Prostate gland (tissue), 2 donors: Measurements from ENCODE around the gene HTATSF1.

Experiments used
- POLR2A ChIP-seq: fragments of 450-650 bp; IDR thresholded peaks from one replicate; pipeline ENCODE4 v1.6.1; 2016; ENCODE audit warnings: antibody characterized with exemption, mild to moderate bottlenecking
- POLR2AphosphoS5 ChIP-seq: sonication (generic); formaldehyde crosslinking; IDR thresholded peaks from one replicate; pipeline ENCODE4 v1.6.1; 2017; ENCODE audit warnings: antibody characterized with exemption
- TF ChIP-seq, protein P1 (sequence below), 4 experiments: fragments of 200-600 bp in 2 of 4; fragments of 450-650 bp in 2 of 4; sonication (generic) in 2 of 4; IDR thresholded peaks; 1 replicate in 3 of 4; 2 replicates in 1 of 4; pipeline ENCODE4 v1.5.1; 2016 to 2019; ENCODE audit warnings: antibody characterized with exemption in 4 of 4, mild to moderate bottlenecking in 2 of 4, moderate library complexity in 2 of 4

DNA sequence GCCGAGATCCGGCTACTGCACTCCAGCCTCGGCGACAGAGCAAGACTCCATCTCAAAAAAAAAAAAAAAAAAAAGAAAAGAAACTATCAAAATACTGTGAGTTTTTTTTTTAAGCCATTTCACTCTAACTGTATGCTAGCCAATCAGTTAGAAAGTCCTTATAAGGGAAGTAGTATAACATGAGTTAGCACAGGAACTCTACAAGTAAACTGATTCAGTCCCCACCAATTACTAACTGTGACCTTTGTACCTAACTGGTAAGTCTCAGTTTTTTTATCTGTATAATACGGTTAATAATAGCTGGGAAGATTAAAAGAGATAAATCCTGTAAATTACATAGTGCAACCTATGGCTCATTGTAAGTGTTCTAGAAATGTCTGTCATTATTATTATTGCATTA, 44.8 kb upstream of the HTATSF1 start:
- TF ChIP-seq, protein P1, sequence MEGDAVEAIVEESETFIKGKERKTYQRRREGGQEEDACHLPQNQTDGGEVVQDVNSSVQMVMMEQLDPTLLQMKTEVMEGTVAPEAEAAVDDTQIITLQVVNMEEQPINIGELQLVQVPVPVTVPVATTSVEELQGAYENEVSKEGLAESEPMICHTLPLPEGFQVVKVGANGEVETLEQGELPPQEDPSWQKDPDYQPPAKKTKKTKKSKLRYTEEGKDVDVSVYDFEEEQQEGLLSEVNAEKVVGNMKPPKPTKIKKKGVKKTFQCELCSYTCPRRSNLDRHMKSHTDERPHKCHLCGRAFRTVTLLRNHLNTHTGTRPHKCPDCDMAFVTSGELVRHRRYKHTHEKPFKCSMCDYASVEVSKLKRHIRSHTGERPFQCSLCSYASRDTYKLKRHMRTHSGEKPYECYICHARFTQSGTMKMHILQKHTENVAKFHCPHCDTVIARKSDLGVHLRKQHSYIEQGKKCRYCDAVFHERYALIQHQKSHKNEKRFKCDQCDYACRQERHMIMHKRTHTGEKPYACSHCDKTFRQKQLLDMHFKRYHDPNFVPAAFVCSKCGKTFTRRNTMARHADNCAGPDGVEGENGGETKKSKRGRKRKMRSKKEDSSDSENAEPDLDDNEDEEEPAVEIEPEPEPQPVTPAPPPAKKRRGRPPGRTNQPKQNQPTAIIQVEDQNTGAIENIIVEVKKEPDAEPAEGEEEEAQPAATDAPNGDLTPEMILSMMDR (IDR thresholded peaks at IDR 0.05): no peak
- TF ChIP-seq POLR2A: no peak
- no peak for TF ChIP-seq POLR2AphosphoS5
